Measurements from ENCODE around the gene TENT4A. TPM values are rescaled to one million over a fixed set of nuclear protein-coding genes. Genes with fewer than 3 reads are reported as not detected.

TENT4A gene
- total RNA-seq, 1 experiment from 2014 or later: 25.6 TPM

GRCh38 chr5:6734243-6734700 is 21.0 kb downstream of the TENT4A start:
- H3K27me3 ChIP-seq (ENCODE audit: insufficient read depth, low read length): no peaks in the 10 kb centered on the region
- H3K79me1 ChIP-seq (ENCODE audit: insufficient read depth, low read depth, low read length, poor library complexity, severe bottlenecking): peaks cover 9% of the 10 kb centered on the region
- no peak overlapping the region for H4K8ac ChIP-seq (replicated peaks; ENCODE audit: insufficient read length, low read depth, low read length)
- H2AFZ ChIP-seq (ENCODE audit: low read length): no peak overlapping the region
- no peak overlapping the region for H3K4ac ChIP-seq (ENCODE audit: low read depth, low read length)
- no peaks in the 10 kb centered on the region for H3K9me3 ChIP-seq (ENCODE audit: control insufficient read depth, low read depth, low read length)
- H3K4me2 ChIP-seq (ENCODE audit: insufficient read depth, insufficient read length, low read length): no peak overlapping the region
- no peak overlapping the region for H3K18ac ChIP-seq (ENCODE audit: insufficient read length, low read depth, low read length)
- no peak overlapping the region for H3K4me3 Mint-ChIP-seq
- H3K79me2 ChIP-seq (ENCODE audit: insufficient read depth, low read length): peaks cover 16% of the 10 kb centered on the region; the same call in 1 of the 2 replicates
- no peak overlapping the region for H3K56ac ChIP-seq (ENCODE audit: insufficient read length, low read depth, low read length)
- H2BK12ac ChIP-seq (ENCODE audit: insufficient read length, low read depth, low read length): no peak overlapping the region
- no peaks in the 10 kb centered on the region for H3K23me2 ChIP-seq (ENCODE audit: insufficient read length, low read depth, low read length, poor library complexity, severe bottlenecking)
- H2BK120ac ChIP-seq (ENCODE audit: low read depth, low read length, poor library complexity, severe bottlenecking): no peak overlapping the region
- no peak overlapping the region for H2BK5ac ChIP-seq (ENCODE audit: insufficient read length, low read length)
- DNase-seq: no peak
- no peak overlapping the region for H3K14ac ChIP-seq (ENCODE audit: insufficient read depth, low read length)
- H2BK20ac ChIP-seq (ENCODE audit: low read depth, low read length, poor library complexity, severe bottlenecking): no peak overlapping the region
- no peaks in the 10 kb centered on the region for H4K20me1 ChIP-seq (ENCODE audit: control insufficient read depth, insufficient read depth, insufficient read length)
- H3K27ac ChIP-seq (ENCODE audit: insufficient read length, low read depth, low read length): no peak overlapping the region
- H3K9ac ChIP-seq (ENCODE audit: extremely low read depth, insufficient read length, low read length): no peak overlapping the region
- WGBS (ENCODE audit: extremely low coverage, insufficient read length, low lambda C conversion rate): no CpG with 5 or more reads among the region's 11 CpGs
- H3K9me3 Mint-ChIP-seq: no peaks in the 10 kb centered on the region
- no peak overlapping the region for H3K23ac ChIP-seq (ENCODE audit: insufficient read length, low read depth, low read length)
- H3K27ac Mint-ChIP-seq: no peak overlapping the region
- no peak overlapping the region for H4K91ac ChIP-seq (ENCODE audit: insufficient read length, low read depth, low read length)
- H3K36me3 Mint-ChIP-seq (ENCODE audit: insufficient read depth in 1 of 3, low read depth in 3 of 3): peaks cover 7 to 19% (median 16%) of the 10 kb centered on the region in 3 experiments; a peak in 6 of 7 replicates
- no peak overlapping the region for H3T11ph ChIP-seq (ENCODE audit: low read length)
- H2BK15ac ChIP-seq (ENCODE audit: low read depth, low read length): no peak overlapping the region
- H4K5ac ChIP-seq (ENCODE audit: insufficient read length, low read depth, low read length): no peak overlapping the region
- H3K27me3 Mint-ChIP-seq (ENCODE audit: low read depth): no peaks in the 10 kb centered on the region
- no peak overlapping the region for H2AK5ac ChIP-seq (ENCODE audit: insufficient read length, low read length)
- TF ChIP-seq CTCF (conservative IDR thresholded peaks at IDR 0.05): no peak
- H3K4me1 Mint-ChIP-seq: peaks cover 12 to 20% of the 10 kb centered on the region in 2 experiments
- no peaks in the 10 kb centered on the region for H3K4me1 ChIP-seq (ENCODE audit: insufficient read depth, low read length)
